ENCODE measurements around the gene KRTAP12-2.
"Not testable (repeated sequence)": the region's sequence is repeated elsewhere in the genome, so short reads cannot be mapped to it uniquely, and the experiment has no call there.

Gene KRTAP12-2

DNA sequence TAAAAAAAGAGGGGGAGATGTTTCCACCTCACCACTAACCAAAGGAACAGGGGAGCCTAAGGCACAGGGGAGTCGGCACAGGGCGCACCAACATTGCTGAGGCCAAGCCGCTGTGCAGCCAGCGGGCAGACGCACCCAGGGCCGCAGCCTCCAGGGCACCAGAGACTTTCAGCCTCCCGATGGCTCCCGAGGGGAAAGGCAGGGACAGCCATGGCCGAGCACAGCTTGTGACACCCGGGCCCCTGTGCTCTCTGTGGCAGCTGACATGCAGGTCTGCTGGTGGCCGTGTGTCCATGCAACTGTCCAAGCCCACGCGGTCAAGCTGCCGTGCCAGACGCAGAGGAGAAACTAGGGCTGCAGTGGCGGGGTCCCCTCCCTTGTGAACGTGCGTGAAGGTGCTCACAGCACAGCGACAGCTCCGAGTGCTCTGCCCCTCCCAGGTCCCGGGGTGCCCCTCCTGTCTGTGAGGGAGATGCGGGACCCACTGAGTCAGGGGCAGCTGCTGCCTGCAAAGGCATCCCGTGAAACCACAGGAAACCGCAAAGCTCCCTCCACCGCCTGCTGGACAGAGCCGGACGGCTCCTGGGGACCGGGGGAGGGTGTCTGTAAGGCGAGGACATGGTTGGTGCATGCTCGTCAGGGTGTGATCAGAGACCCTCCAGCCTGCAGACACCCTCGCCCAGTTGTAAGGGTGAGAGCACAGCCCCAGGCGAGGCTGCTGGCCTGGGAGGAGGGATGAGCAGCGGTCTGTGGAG, 18.0 kb downstream of the KRTAP12-2 start:
- DNase-seq = no peak

DNA sequence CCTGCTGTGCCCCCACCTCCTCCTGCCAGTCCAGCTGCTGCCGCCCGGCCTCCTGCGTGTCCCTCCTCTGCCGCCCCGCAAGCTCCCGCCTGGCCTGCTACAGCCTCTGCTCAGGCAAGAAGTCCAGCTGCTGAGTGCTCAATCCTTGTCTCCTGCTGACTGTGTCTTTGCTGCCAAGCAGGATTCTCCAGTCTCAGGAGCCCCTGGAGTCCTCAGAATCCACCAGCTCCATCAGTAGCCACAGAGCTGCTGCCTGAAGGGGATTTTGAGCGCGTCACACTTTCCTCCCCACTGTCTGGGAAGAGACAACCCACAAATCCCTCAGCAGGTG, 19.5 kb downstream of the KRTAP12-2 start:
- DNase-seq = no peak

DNA sequence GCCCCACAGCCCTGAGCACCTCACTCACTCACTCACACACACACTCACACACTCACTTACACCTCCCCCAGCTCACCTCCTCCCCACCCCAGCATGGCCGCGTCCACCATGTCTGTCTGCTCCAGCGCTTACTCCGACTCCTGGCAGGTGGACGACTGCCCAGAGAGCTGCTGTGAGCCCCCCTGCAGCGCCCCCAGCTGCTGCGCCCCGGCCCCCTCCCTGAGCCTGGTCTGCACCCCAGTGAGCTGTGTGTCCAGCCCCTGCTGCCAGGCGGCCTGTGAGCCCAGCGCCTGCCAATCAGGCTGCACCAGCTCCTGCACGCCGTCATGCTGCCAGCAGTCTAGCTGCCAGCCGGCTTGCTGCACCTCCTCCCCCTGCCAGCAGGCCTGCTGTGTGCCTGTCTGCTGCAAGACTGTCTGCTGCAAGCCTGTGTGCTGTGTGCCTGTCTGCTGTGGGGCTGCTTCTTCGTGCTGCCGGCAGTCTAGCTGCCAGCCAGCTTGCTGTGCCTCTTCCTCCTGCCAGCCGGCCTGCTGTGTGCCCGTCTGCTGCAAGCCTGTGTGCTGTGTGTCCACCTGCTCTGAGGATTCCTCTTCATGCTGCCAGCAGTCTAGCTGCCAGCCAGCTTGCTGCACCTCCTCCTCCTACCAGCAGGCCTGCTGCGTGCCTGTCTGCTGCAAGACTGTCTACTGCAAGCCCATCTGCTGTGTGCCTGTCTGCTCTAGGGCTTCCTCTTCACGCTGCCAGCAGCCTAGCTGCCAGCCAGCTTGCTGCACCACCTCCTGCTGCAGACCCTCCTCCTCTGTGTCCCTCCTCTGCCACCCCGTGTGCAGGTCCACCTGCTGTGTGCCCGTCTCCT, 20.1 kb downstream of the KRTAP12-2 start, which contains the start of gene KRTAP10-11:
TSS of gene KRTAP10-11 (plus strand) at position 49 of the 856 bp plus-strand sequence. CDS start at position 94, 45 bp downstream.
- DNase-seq = not testable (repeated sequence)

DNA sequence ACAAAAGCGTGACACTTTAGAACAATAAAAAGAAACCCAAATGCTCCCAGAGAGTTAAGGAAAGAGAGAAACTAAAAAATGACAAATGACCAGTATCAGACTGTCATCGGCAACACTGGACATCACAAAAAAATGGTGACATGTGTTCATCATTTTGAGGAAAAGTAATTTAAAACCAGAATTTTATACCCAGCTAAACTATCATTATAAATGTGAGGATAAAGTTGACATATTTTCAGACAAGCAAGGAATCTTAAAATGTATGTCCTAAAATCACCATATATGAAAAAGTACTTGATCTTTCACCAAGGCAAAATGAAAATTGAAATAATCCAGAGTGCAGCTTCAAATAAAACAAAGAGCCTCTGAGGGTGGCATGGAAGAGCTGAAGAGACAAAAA, 21.8 kb downstream of the KRTAP12-2 start:
- no peak for DNase-seq

DNA sequence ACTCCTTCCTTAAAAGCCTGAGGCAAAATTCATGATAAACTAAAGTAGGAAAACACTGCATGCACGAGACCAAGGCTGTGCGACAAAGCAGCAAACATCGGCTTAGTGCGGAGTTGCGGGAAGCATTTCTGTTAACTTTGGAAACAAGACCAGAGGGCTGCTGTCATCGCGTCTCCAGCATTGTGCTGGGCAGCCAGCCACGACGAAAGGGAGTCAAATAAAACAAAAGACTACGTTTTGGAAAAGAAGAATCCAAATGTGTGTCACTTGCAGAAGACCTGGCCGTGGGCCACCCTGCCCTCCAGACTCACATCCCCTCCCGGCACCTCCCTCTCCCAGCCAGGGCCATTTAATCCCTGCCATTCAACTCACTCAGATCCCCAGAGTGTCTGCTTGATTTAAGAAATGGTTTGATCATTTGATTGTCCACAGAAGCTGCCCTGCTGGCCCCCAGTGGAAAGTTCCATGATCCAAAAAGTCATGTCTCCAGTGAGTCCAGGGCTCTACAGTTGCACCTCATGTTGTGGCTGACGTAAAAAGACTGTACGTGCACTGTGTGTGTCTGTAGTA, 22.9 kb downstream of the KRTAP12-2 start:
- no peak for DNase-seq

DNA sequence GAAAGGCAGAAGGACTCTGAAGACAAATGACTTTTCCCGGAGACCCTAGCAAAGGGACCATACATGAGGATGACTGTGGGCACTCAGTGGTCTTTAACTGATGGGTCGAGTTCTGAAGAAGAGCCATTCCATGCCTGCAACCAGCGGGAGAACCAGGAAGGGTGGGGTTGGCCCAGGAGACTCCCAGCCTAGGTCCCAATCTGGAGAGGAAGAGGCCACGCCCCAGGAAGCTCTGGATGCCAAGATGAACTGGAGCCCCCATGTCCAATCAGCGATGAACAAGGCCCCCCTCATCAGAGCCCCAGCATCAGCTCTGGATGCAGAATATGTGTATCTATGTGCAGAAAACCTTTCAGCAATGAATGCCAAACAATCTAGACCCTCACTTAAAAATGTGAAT, 26.0 kb downstream of the KRTAP12-2 start:
- DNase-seq = no peak

DNA sequence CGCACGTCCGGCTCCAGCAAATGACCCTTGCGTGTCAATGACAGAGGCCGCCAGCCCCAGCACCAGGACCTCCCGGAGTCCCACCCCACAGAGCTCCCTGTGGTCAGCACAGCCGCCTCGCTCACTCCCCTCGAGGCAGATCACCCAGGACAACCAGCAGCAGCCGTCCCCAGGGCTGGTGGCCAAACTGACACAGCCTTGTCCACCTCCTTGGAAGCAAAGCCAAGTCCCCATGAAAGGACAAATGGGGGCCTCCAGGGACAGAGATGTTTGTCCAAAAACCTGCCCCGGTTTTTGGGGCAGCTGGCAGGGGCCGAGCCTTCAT, 27.4 kb downstream of the KRTAP12-2 start:
- DNase-seq = no peak

DNA sequence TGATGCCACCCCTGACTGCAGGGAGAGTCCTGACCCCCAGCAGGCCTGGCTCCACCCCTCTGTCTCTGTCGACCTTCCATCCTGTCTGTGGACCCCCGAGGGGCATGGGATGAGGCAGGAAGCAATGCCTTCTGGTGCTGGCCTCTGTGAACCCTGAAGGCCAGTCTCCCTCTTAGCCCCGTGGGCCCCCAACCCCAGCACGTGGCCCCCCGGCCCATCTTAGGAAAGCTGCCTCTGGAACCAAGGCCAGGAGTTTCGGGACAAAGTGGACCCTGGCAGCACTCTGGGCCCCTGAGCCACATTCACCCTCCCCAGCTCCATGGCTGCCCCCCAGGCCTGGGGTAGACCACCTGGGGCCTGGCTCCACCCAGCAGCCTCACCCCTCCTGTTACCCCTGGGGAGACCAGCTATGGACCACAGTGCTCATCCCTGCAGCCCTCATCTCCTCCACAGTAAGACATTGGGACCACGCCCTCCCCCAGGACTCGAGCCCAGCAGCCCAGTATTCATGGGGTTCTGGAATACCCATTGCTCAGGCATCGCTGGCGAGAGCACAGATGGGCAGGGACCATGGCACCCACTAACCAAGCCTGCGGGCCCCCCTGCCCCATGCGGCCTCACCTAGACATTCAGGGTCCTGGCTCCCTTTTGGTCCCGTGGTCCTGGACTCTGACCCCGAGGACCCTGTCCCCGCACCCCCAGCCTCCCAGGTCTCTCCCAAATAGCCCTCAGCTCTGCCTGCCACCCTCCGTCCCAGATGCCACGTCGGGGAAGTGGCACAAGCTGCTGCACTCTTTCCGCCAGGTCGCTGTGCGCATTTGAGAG, 28.0 kb downstream of the KRTAP12-2 start:
- DNase-seq = not testable (repeated sequence)

DNA sequence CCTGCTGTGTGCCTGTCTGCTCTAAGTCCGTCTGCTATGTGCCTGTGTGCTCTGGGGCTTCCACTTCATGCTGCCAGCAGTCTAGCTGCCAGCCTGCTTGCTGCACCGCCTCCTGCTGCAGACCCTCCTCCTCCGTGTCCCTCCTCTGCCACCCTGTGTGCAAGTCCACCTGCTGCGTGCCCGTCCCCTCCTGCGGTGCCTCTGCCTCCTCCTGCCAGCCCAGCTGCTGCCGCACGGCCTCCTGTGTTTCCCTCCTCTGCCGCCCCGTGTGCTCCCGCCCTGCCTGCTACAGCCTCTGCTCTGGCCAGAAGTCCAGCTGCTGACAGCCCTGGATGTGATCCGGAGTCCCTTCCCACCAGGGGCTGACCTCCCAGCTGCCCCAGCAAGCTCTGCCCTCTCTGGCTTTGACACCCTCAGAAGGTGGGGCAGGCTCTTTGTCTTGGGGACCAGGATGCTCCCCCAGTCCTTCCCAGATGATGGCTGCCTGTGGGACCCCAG, 28.8 kb downstream of the KRTAP12-2 start:
- not testable (repeated sequence) for DNase-seq

DNA sequence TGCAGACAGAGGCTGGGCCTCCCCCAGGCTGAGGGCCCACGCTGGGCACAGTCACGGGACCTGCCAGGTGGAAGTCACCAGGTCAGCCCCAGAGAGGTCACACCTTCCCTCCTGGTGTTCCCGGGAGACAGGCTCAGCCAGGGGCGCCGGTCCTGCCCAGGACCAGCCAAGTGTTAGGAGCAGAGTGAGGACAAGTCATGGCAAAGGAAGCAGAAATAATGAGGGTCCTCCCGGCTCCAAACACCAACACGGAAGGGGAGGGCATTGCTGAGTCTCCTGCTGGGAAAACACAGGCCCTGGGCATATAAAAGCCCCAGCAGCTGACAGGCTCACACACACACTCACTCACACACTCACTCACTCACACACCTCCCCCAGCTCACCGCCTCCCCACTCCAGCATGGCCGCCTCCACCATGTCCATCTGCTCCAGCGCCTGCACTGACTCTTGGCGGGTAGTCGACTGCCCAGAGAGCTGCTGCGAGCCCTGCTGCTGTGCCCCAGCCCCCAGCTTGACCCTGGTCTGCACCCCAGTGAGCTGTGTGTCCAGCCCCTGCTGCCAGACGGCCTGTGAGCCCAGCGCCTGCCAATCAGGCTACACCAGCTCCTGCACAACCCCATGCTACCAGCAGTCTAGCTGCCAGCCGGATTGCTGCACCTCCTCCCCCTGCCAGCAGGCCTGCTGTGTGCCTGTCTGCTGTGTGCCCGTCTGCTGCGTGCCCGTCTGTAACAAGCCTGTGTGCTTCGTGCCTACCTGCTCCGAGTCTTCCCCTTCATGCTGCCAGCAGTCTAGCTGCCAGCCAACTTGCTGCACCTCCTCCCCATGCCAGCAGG, 29.5 kb downstream of the KRTAP12-2 start, which contains the start of gene KRTAP10-10:
TSS of gene KRTAP10-10 (plus strand) at position 339 of the 833 bp plus-strand sequence. CDS start at position 401, 62 bp downstream.
- peak; percentile 41 for DNase-seq

DNA sequence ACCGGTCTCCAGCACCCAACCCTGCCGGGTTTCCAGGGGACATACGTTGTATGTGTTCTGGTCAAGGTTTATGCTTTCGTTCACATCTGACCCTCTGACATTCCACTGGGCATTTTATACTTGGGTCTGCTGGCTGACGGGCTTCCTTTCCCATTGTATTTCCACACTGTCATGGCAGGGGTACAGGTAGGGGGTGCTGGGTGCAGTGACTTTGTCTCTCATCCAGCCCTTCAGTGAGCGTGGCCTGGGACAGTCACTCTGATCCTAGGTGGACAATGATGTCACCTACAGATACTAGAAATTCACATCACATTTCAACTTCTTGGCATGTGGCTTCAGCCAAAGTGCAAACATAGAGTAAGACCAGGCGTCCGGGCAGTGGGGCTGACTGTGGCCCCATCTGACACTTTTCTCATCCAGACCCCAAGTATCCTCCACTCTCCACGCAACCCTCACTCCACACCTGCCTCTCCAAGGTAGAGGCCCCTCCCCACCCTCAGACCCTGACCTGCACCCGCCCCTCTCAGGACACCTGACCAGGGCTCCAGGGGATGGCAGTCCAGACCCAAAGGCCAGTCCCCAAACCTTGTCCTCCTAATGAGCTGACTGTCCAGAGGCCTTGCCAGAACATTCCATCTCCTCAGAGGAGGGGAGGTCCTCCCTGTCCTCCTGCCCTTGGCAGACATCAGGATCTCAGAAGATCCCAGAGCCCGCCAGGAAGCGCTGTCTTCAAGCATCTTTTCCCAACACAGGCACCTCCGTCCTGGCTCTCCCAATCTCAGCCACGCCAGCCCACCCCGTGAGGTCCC, 30.3 kb downstream of the KRTAP12-2 start:
- no peak for DNase-seq

DNA sequence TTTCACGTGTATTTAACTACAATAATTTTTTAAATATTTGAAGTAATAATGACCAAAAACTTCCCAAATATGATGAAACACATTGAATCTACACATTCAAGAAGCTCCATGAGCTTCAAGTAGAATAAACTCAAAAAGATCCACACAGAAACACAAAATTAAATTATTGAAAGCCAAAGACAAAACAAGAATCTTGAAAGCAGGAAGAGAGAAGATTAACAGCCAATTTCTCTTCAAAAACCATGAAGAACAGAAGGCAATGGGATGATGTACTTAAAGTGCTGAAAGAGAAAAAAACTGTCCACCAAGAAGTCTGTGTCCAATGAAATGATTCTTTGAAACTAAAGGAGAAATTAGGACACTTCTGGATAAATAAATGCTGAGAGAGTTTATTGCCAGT, 34.7 kb downstream of the KRTAP12-2 start:
- no peak for DNase-seq

DNA sequence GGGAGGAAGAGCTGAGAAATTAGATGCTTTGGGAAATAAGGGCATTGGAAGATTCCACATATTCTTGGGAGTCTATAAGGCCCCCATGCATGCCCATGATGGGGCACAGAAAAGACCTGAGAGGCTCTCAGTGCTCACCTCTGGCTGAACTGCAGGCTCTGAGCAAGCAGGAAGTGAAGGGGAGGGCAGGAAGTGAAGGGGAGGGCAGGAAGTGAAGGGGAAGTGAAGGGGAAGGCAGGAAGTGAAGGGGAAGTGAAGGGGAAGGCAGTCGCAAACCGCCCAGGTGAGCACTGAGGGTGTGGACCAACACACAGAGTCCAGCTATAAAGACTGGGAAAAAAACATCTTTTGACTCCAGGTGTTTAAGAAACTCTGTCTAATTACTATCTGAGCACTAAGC, 36.3 kb downstream of the KRTAP12-2 start:
- DNase-seq = no peak

DNA sequence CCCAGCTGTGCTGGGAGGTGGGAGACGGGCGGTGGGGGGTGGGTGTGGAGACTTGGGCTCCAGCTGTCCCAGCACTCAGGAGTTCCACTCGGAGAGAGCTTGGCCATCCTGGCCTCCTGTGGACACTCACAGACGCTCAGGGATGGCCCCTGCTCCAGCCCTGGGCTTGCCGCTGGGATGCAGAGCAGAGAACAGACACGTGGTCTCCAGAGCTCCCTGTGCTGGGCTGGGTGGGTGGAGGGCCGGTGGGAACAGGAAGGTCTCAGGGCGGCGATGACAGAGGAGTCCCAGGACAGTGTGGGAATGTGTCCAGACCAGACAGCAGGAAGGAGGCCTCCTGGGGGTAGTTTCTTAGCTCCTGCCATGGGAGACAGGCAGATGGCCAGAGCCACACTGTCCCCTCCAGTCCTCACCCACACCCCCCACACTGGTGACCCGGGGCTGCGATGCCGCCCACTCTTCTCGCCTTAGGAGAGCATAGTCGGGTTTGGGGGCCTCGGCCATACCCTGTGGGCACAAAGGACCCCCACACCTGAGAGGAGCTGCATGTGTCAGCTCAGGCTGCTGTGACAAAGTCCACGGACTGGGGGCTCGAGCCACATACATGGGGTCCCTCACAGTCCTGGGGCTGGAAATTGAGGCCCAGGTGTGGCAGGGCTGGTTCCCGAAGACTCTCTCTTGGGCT, 37.9 kb downstream of the KRTAP12-2 start:
- DNase-seq = no peak

DNA sequence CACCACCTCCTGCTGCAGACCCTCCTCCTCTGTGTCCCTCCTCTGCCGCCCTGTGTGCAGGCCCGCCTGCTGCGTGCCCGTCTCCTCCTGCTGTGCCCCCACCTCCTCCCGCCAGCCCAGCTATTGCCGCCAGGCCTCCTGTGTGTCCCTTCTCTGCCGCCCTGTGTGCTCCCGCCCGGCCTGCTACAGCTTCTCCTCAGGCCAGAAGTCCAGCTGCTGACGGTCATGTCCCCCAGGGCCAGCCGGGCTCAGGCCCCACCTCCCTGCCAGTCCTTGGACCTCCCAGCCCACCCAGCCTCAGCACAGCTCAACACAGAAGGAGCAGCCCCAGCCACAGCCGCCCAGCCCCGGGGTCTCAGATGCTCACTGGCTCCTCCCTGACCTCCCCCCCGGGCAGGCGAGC, 38.9 kb downstream of the KRTAP12-2 start:
- not testable (repeated sequence) for DNase-seq

DNA sequence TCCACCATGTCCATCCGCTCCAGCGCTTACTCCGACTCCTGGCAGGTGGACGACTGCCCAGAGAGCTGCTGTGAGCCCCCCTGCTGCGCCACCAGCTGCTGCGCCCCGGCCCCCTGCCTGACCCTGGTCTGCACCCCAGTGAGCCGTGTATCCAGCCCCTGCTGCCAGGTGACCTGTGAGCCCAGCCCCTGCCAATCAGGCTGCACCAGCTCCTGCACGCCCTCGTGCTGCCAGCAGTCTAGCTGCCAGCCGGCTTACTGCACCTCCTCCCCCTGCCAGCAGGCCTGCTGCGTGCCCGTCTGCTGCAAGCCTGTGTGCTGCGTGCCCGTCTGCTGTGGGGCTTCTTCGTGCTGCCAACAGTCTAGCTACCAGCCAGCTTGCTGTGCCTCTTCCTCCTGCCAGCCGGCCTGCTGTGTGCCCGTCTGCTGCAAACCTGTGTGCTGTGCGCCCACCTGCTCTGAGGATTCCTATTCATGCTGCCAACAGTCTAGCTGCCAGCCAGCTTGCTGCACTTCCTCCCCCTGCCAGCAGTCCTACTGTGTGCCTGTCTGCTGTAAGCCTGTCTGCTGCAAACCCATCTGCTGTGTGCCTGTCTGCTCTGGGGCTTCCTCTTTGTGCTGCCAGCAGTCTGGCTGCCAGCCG, 39.4 kb downstream of the KRTAP12-2 start:
- not testable (repeated sequence) for DNase-seq

DNA sequence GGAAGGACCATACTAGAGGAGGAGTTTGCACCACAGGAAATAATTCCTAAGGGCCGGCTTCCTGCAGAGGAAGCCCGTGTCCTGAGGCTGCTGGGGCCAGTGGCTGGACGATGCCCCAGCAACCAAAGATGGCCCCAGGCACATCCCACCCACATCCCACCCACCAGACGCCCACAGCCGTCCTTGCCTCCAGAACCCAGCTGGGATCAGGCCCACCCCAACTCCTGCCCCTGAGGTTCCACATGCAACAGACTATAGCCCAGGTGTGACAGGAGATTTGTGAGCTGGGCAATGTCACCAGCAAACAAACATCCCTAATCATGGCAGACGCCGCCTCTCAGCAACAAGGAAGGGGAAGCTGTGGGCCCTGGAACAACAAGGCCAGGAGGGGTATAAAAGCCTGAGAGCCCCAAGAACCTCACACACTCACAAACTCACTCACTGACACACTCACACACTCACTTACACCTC, 40.0 kb downstream of the KRTAP12-2 start, which contains the start of gene KRTAP10-9:
TSS of gene KRTAP10-9 (plus strand) at position 421 of the 471 bp plus-strand sequence. CDS start 79 bp downstream, outside the sequence.
- DNase-seq = no peak

DNA sequence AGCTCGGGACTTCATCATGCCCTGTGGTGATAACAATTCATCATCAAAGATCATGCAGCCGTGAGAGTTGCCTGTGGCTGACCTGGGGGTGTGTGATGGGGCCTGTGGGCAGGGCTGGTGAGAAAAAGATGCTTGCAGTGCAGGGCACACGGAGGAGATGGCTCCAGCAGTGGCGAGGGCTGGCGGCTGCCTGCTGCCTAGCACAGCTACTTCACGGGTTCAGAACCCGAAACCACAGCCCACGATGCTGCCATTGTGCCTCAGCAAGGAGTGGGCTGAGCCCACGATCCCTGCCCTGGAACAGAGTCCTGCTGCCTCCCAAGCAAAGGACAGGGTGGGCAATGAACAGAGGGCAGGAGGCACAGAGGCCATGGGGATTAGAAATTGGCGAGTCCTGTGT, 40.5 kb downstream of the KRTAP12-2 start:
- no peak for DNase-seq

DNA sequence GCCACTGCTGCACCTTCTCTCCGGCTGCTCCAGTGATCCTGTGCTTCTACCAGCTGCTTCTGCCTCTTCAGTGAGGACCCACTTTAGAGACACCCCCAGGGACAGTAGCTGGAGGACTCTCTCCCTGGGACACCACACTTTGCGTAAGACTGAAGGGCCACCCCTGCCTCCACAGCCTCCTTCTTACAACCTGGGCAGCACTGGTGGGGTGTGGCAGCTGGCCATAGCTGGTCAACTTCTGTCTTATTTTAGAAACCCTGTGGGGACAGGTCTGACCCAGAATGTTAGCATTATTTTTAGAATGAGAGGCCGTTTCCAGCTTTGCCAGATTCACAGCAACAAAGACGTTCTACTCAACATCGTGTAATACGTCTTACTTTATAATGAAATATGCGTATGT, 41.0 kb downstream of the KRTAP12-2 start:
- DNase-seq = no peak

Measured in NCI-H446 treated with DMSO at 0.1 percent for 48 hours (cell line).